GM12878 (cell line): Measurements from ENCODE around the gene CARD19. TPM values are rescaled to one million over a fixed set of nuclear protein-coding genes. Genes with fewer than 3 reads are reported as not detected.

ENCODE experiments used
- CBX5 ChIP-seq: sonication (generic); IDR thresholded peaks from 2 replicates; pipeline ENCODE4 v1.6.1; 2016; ENCODE audit warnings: low read depth, moderate library complexity, mild to moderate bottlenecking, inconsistent platforms
- ESRRA ChIP-seq: IDR thresholded peaks from 2 replicates; pipeline ENCODE4 v1.6.1; 2012; ENCODE audit warnings: mild to moderate bottlenecking, low read length, improper control_type of control experiment
- HDAC2 ChIP-seq: fragments of 200-600 bp; sonication (generic); IDR thresholded peaks from 2 replicates; pipeline ENCODE4 v1.6.1; 2017
- HDAC6 ChIP-seq: fragments of 200-600 bp; sonication (generic); IDR thresholded peaks from one replicate; pipeline ENCODE4 v1.8.0; 2017; ENCODE audit warnings: antibody characterized with exemption; ENCODE audit not compliant: unreplicated experiment
- IKZF2 ChIP-seq, 2 experiments: fragments of 450-650 bp; IDR thresholded peaks; 2 replicates each; pipeline ENCODE4 v1.6.1; 2017; ENCODE audit warnings: mild to moderate bottlenecking in 2 of 2, moderate library complexity in 2 of 2
- MEF2A ChIP-seq: IDR thresholded peaks from 2 replicates; pipeline ENCODE4 v1.6.1; 2011; ENCODE audit warnings: low read depth, mild to moderate bottlenecking, low read length, moderate library complexity; ENCODE audit not compliant: insufficient read depth
- MEF2B ChIP-seq: fragments of 450-650 bp; IDR thresholded peaks from 2 replicates; pipeline ENCODE4 v1.6.1; 2018; ENCODE audit warnings: mild to moderate bottlenecking, moderate library complexity; ENCODE audit not compliant: partially characterized antibody, poor library complexity, severe bottlenecking
- NKRF ChIP-seq: fragments of 450-650 bp; conservative IDR thresholded peaks from 2 replicates; pipeline ENCODE4 v1.6.1; 2017; ENCODE audit warnings: mild to moderate bottlenecking, moderate library complexity
- NRF1 ChIP-seq: conservative IDR thresholded peaks from 2 replicates; pipeline ENCODE4 v1.6.1; 2011; ENCODE audit warnings: mild to moderate bottlenecking, low read depth, low read length, improper control_type of control experiment
- PML ChIP-seq: IDR thresholded peaks from 2 replicates; pipeline ENCODE4 v1.6.1; 2012; ENCODE audit warnings: low read length, inconsistent platforms
- RELA ChIP-seq: fragments of 450-650 bp; IDR thresholded peaks from 2 replicates; pipeline ENCODE4 v1.8.0; 2014; ENCODE audit warnings: borderline replicate concordance; ENCODE audit not compliant: partially characterized antibody
- SIX5 ChIP-seq: IDR thresholded peaks from 2 replicates; pipeline ENCODE4 v1.6.1; 2011; ENCODE audit warnings: mild to moderate bottlenecking, low read depth, low read length, moderate library complexity; ENCODE audit not compliant: severe bottlenecking
- SKIL ChIP-seq: fragments of 450-650 bp; IDR thresholded peaks from 2 replicates; pipeline ENCODE4 v1.6.1; 2017; ENCODE audit warnings: mild to moderate bottlenecking, low read depth, inconsistent platforms; ENCODE audit not compliant: poor library complexity, severe bottlenecking
- SMAD1 ChIP-seq: fragments of 450-650 bp; IDR thresholded peaks from 2 replicates; pipeline ENCODE4 v1.6.1; 2018; ENCODE audit warnings: mild to moderate bottlenecking, low read depth; ENCODE audit not compliant: partially characterized antibody
- SMARCA5 ChIP-seq: fragments of 450-650 bp; IDR thresholded peaks from 2 replicates; pipeline ENCODE4 v1.6.1; 2017; ENCODE audit warnings: mild to moderate bottlenecking
- SRF ChIP-seq, 2 experiments: IDR thresholded peaks; 2 replicates each; pipeline ENCODE4 v1.6.1; 2011; ENCODE audit warnings: low read depth in 2 of 2, low read length in 2 of 2, mild to moderate bottlenecking in 1 of 2, moderate library complexity in 1 of 2
- STAT1 ChIP-seq: fragments of 450-650 bp; conservative IDR thresholded peaks from 2 replicates; pipeline ENCODE4 v1.6.1; 2014; ENCODE audit warnings: antibody characterized with exemption, mild to moderate bottlenecking
- STAT3 ChIP-seq: IDR thresholded peaks from 2 replicates; pipeline ENCODE4 v1.6.1; 2011; ENCODE audit warnings: low read depth, low read length, improper control_type of control experiment
- SUPT20H ChIP-seq: IDR thresholded peaks from 2 replicates; pipeline ENCODE4 v1.6.1; 2011; ENCODE audit warnings: low read depth, mild to moderate bottlenecking, low read length, moderate library complexity, borderline replicate concordance; ENCODE audit not compliant: control insufficient read depth
- TAF1 ChIP-seq: IDR thresholded peaks from 2 replicates; pipeline ENCODE4 v1.6.1; 2011; ENCODE audit warnings: mild to moderate bottlenecking, low read depth, low read length, borderline replicate concordance
- TARDBP ChIP-seq: IDR thresholded peaks from 2 replicates; pipeline ENCODE4 v1.6.1; 2016; ENCODE audit warnings: borderline replicate concordance
- TBL1XR1 ChIP-seq: IDR thresholded peaks from 2 replicates; pipeline ENCODE4 v1.6.1; 2012; ENCODE audit warnings: low read depth, low read length, improper control_type of control experiment
- ZNF207 ChIP-seq: fragments of 450-650 bp; IDR thresholded peaks from 2 replicates; pipeline ENCODE4 v1.6.1; 2014; ENCODE audit warnings: antibody characterized with exemption, mild to moderate bottlenecking, borderline replicate concordance
- ZNF217 ChIP-seq: fragments of 450-650 bp; IDR thresholded peaks from 2 replicates; pipeline ENCODE4 v1.6.1; 2017; ENCODE audit warnings: antibody characterized with exemption, mild to moderate bottlenecking
- polyA plus RNA-seq, 11 experiments: library from polyadenylated mRNA; depleted of rRNA in 4 of 11; unstranded in 6 of 11; stranded (reverse) in 5 of 11; fragments of >200 nt; fragmentation: Nextera tagmentation in 4 of 11; fragmentation: Illumina TruSeq in 1 of 11; extraction: Ambion mirVana in 4 of 11; extraction: Trizol in 1 of 11; gene quantifications; 1 replicate in 1 of 11; 2 replicates in 10 of 11; pipeline versions ENCODE4 v1.2.1 to v1.2.3, GENCODE V29; 2011 to 2016; ENCODE audit warnings: inconsistent platforms in 2 of 11, missing spikeins in 2 of 11, low read depth in 1 of 11
- total RNA-seq, 4 experiments: library from RNA; depleted of rRNA in 3 of 4; stranded (reverse); fragments of >200 nt in 3 of 4; fragmentation: Illumina TruSeq in 1 of 4; extraction: Trizol in 1 of 4; gene quantifications; 2 replicates each; pipeline versions ENCODE4 v1.2.1 to v1.2.3, GENCODE V29; 2013 to 2021
- TF ChIP-seq, protein P1 (sequence below): IDR thresholded peaks from 2 replicates; pipeline ENCODE4 v1.6.1; 2012; ENCODE audit warnings: low read length, inconsistent platforms

The CARD19 gene
- total and polyA plus RNA-seq, 10 of the 15 experiments (the other 5 are each of a cell fraction or from before 2014, with no cell fraction given) = 0.61 to 41.6 (median 19.9) TPM

- TF ChIP-seq, protein P1, sequence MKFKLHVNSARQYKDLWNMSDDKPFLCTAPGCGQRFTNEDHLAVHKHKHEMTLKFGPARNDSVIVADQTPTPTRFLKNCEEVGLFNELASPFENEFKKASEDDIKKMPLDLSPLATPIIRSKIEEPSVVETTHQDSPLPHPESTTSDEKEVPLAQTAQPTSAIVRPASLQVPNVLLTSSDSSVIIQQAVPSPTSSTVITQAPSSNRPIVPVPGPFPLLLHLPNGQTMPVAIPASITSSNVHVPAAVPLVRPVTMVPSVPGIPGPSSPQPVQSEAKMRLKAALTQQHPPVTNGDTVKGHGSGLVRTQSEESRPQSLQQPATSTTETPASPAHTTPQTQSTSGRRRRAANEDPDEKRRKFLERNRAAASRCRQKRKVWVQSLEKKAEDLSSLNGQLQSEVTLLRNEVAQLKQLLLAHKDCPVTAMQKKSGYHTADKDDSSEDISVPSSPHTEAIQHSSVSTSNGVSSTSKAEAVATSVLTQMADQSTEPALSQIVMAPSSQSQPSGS = no peak; the same call in 1 of the 2 replicates
- TF ChIP-seq SRF (IDR thresholded peaks at IDR 0.05; ENCODE audit: low read depth in 2 of 2, low read length in 2 of 2) (no peak), STAT1 (no peak), MEF2B (peak; percentile 82), TAF1 (peak; percentile 36; the same call in 1 of the 2 replicates), MEF2A (no peak), SIX5 (no peak), ZNF207 (0 out of 2 replicates have a peak, but pooled peaks have one; percentile 44), STAT3 (no peak), PML (0 out of 2 replicates have a peak, but pooled peaks have one; percentile 69), NRF1 (no peak), IKZF2 (IDR thresholded peaks at IDR 0.05) (no peak), SKIL (peak; percentile 18), RELA (peak; percentile 100), TBL1XR1 (peak; percentile 75; the same call in 1 of the 2 replicates), CBX5 (no peak; the same call in 1 of the 2 replicates), SMARCA5 (no peak), SMAD1 (peak; percentile 45), ESRRA (no peak), SUPT20H (no peak), ZNF217 (no peak), TARDBP (no peak), NKRF (peak; percentile 68; the same call in 1 of the 2 replicates), HDAC6 (peak; percentile 33), HDAC2 (no peak)
Observed at GRCh38 chr9:93134015-93134739, 38.2 kb downstream of the CARD19 start, which contains the start of gene NINJ1 (continued).
